ENCODE results near the gene COX8A. TPM values are rescaled to one million over a fixed set of nuclear protein-coding genes. Genes with fewer than 3 reads are reported as not detected.
A peak's percentile ranks its signal among the peaks of the same experiment; 100 is the strongest.

COX8A gene
- total and polyA plus RNA-seq, 2 of the 13 experiments (the other 11 are each of a cell fraction or from before 2014, with no cell fraction given): 202 to 406 TPM

DNA sequence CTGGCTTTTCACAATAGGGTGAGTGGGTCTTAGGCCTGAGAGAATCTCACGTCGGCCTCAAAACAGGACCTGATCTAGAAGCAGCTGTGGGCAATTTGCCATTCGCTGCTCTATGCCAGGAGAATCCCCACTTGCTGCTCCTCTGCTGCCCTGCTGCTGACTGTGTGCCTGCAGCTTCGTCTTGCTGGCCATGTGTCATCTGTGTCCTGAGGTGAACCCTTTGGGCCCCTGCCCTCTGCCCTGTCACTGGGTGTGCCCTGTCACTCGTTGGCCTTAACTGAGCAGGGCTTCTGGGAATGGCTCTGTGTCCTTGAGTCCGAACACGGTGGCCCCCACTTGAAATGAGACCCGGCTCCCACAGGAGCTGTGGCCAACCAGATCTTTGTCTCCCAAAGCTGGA lies 29.4 kb upstream of the COX8A start (continued):
- TF ChIP-seq SRSF9 (IDR thresholded peaks at IDR 0.05; ENCODE audit: borderline replicate concordance, insufficient read depth, low read depth, low read length, poor library complexity, severe bottlenecking) (no peak), NFIB (CRISPR knock-in tag; IDR thresholded peaks at IDR 0.05; ENCODE audit: borderline replicate concordance) (no peak), ZNF781 (CRISPR knock-in tag; IDR thresholded peaks at IDR 0.05; ENCODE audit: borderline replicate concordance, not compliant biosample characterization) (no peak), RARA (CRISPR knock-in tag; IDR thresholded peaks at IDR 0.05) (peak; percentile 79), ZNF138 (CRISPR knock-in tag; IDR thresholded peaks at IDR 0.05; ENCODE audit: low read depth) (no peak), NFATC3 (CRISPR knock-in tag; IDR thresholded peaks at IDR 0.05) (no peak), SAP130 (CRISPR knock-in tag; IDR thresholded peaks at IDR 0.05; ENCODE audit: low read depth) (peak; percentile 89), DMAP1 (CRISPR knock-in tag; IDR thresholded peaks at IDR 0.05) (0 out of 2 replicates have a peak, but pooled peaks have one; percentile 21), SMYD3 (CRISPR knock-in tag; IDR thresholded peaks at IDR 0.05) (no peak), HDAC2 (CRISPR knock-in tag; IDR thresholded peaks at IDR 0.05) (0 out of 2 replicates have a peak, but pooled peaks have one; percentile 25), ZNF510 (CRISPR knock-in tag; IDR thresholded peaks at IDR 0.05; ENCODE audit: low read depth) (no peak), MEIS2 (CRISPR knock-in tag; IDR thresholded peaks at IDR 0.05) (no peak), ZNF619 (CRISPR knock-in tag; IDR thresholded peaks at IDR 0.05) (no peak), ZSCAN31 (CRISPR knock-in tag; IDR thresholded peaks at IDR 0.05; ENCODE audit: low read depth) (no peak), RFXAP (CRISPR knock-in tag; IDR thresholded peaks at IDR 0.05; ENCODE audit: borderline replicate concordance) (no peak), CAMTA2 (CRISPR knock-in tag; IDR thresholded peaks at IDR 0.05; ENCODE audit: borderline replicate concordance) (no peak), KDM5A (IDR thresholded peaks at IDR 0.05; ENCODE audit: borderline replicate concordance, low read length) (no peak), PCBP1 (IDR thresholded peaks at IDR 0.05; ENCODE audit: borderline replicate concordance, low read depth, low read length) (no peak), ZNF496 (CRISPR knock-in tag; IDR thresholded peaks at IDR 0.05; ENCODE audit: insufficient replicate concordance) (no peak)
- TF ChIP-seq, protein P1, sequence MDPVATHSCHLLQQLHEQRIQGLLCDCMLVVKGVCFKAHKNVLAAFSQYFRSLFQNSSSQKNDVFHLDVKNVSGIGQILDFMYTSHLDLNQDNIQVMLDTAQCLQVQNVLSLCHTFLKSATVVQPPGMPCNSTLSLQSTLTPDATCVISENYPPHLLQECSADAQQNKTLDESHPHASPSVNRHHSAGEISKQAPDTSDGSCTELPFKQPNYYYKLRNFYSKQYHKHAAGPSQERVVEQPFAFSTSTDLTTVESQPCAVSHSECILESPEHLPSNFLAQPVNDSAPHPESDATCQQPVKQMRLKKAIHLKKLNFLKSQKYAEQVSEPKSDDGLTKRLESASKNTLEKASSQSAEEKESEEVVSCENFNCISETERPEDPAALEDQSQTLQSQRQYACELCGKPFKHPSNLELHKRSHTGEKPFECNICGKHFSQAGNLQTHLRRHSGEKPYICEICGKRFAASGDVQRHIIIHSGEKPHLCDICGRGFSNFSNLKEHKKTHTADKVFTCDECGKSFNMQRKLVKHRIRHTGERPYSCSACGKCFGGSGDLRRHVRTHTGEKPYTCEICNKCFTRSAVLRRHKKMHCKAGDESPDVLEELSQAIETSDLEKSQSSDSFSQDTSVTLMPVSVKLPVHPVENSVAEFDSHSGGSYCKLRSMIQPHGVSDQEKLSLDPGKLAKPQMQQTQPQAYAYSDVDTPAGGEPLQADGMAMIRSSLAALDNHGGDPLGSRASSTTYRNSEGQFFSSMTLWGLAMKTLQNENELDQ (CRISPR knock-in tag; IDR thresholded peaks at IDR 0.05; ENCODE audit: borderline replicate concordance): no peak
- TF ChIP-seq, protein P2, sequence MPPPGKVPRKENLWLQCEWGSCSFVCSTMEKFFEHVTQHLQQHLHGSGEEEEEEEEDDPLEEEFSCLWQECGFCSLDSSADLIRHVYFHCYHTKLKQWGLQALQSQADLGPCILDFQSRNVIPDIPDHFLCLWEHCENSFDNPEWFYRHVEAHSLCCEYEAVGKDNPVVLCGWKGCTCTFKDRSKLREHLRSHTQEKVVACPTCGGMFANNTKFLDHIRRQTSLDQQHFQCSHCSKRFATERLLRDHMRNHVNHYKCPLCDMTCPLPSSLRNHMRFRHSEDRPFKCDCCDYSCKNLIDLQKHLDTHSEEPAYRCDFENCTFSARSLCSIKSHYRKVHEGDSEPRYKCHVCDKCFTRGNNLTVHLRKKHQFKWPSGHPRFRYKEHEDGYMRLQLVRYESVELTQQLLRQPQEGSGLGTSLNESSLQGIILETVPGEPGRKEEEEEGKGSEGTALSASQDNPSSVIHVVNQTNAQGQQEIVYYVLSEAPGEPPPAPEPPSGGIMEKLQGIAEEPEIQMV (CRISPR knock-in tag; IDR thresholded peaks at IDR 0.05; ENCODE audit: low read depth): no peak
- TF ChIP-seq, protein P3, sequence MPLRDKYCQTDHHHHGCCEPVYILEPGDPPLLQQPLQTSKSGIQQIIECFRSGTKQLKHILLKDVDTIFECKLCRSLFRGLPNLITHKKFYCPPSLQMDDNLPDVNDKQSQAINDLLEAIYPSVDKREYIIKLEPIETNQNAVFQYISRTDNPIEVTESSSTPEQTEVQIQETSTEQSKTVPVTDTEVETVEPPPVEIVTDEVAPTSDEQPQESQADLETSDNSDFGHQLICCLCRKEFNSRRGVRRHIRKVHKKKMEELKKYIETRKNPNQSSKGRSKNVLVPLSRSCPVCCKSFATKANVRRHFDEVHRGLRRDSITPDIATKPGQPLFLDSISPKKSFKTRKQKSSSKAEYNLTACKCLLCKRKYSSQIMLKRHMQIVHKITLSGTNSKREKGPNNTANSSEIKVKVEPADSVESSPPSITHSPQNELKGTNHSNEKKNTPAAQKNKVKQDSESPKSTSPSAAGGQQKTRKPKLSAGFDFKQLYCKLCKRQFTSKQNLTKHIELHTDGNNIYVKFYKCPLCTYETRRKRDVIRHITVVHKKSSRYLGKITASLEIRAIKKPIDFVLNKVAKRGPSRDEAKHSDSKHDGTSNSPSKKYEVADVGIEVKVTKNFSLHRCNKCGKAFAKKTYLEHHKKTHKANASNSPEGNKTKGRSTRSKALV (CRISPR knock-in tag; IDR thresholded peaks at IDR 0.05): no peak
- TF ChIP-seq, protein P4, sequence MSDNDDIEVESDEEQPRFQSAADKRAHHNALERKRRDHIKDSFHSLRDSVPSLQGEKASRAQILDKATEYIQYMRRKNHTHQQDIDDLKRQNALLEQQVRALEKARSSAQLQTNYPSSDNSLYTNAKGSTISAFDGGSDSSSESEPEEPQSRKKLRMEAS (IDR thresholded peaks at IDR 0.05): peak; percentile 93
- TF ChIP-seq, protein P5, sequence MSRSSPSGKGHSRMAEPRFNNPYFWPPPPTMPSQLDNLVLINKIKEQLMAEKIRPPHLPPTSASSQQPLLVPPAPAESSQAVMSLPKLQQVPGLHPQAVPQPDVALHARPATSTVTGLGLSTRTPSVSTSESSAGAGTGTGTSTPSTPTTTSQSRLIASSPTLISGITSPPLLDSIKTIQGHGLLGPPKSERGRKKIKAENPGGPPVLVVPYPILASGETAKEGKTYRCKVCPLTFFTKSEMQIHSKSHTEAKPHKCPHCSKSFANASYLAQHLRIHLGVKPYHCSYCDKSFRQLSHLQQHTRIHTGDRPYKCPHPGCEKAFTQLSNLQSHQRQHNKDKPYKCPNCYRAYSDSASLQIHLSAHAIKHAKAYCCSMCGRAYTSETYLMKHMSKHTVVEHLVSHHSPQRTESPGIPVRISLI (CRISPR knock-in tag; IDR thresholded peaks at IDR 0.05; ENCODE audit: borderline replicate concordance): no peak

All from HepG2 (cell line).